Fibroblast of the aortic adventitia (primary cell): ENCODE data around the gene S100PBP. TPM values are rescaled to one million over a fixed set of nuclear protein-coding genes. Genes with fewer than 3 reads are reported as not detected.

Experiments used
- DNase-seq: peaks from one replicate; pipeline ENCODE4 v3.0.0-alpha.2; 2010; ENCODE audit warnings: low read depth
- H3K4me3 ChIP-seq: 2 replicates; pipeline ENCODE4 v1.5.1; 2011; ENCODE audit warnings: low read depth, mild to moderate bottlenecking, control low read depth, low read length, moderate library complexity
- CTCF ChIP-seq: IDR thresholded peaks from 2 replicates; pipeline ENCODE4 v1.5.1; 2011; ENCODE audit warnings: mild to moderate bottlenecking, low read length, control low read depth, inconsistent platforms; ENCODE audit not compliant: insufficient read depth
- total RNA-seq: library from RNA; depleted of rRNA; stranded (reverse); fragments of >200 nt; gene quantifications from 2 replicates; pipeline ENCODE4 v1.2.3, GENCODE V29; 2012; ENCODE audit warnings: low replicate concordance

The S100PBP gene
- total RNA-seq, 1 donor = 42.4 TPM

- H3K4me3 ChIP-seq = no peak overlapping the region
- no peak for TF ChIP-seq CTCF
- no peak for DNase-seq
Measured at GRCh38 chr1:32896451-32896850, 79.0 kb downstream of the S100PBP start.

- no peak for TF ChIP-seq CTCF
- no peak for DNase-seq
- H3K4me3 ChIP-seq = no peak overlapping the region
Measured at GRCh38 chr1:32897082-32898049, 79.9 kb downstream of the S100PBP start.

- DNase-seq = no peak
- TF ChIP-seq CTCF = no peak
- H3K4me3 ChIP-seq = no peak overlapping the region
Measured at GRCh38 chr1:32898056-32898455, 80.6 kb downstream of the S100PBP start.

GRCh38 chr1:32898958-32899357 is 81.5 kb downstream of the S100PBP start:
- no peak for DNase-seq
- no peak for TF ChIP-seq CTCF
- H3K4me3 ChIP-seq = no peak overlapping the region

- no peak for TF ChIP-seq CTCF
- H3K4me3 ChIP-seq = no peak overlapping the region
- no peak for DNase-seq
Measured at GRCh38 chr1:32899586-32900296, 82.3 kb downstream of the S100PBP start.

- DNase-seq = no peak
- TF ChIP-seq CTCF = no peak
- H3K4me3 ChIP-seq = peak overlapping the region; percentile 73
Measured at GRCh38 chr1:32900371-32900955, 83.0 kb downstream of the S100PBP start.
